SKM-1 (cell line): Measurements from ENCODE around the gene B4GALT5.

ENCODE experiments used
- DNase-seq: peaks from one replicate; lab custom pipeline; 2025; ENCODE audit not compliant: unreplicated experiment; lab: John Stamatoyannopoulos, UW

B4GALT5 gene

GRCh38 chr20:49610691-49611538 is 102.8 kb downstream of the B4GALT5 start:
- DNase-seq = peak; percentile 46

GRCh38 chr20:49608752-49609670 is 104.7 kb downstream of the B4GALT5 start:
- peak; percentile 36 for DNase-seq

GRCh38 chr20:49607568-49607967 is 106.1 kb downstream of the B4GALT5 start:
- no peak for DNase-seq

GRCh38 chr20:49603209-49603627 is 110.5 kb downstream of the B4GALT5 start:
- no peak for DNase-seq

GRCh38 chr20:49602345-49603208 is 111.1 kb downstream of the B4GALT5 start:
- no peak for DNase-seq

- DNase-seq = no peak
Measured at GRCh38 chr20:49601153-49601924, 112.3 kb downstream of the B4GALT5 start.

- DNase-seq = no peak
Measured at GRCh38 chr20:49599746-49600113, 113.9 kb downstream of the B4GALT5 start.

GRCh38 chr20:49597825-49598395 is 115.8 kb downstream of the B4GALT5 start:
- no peak for DNase-seq

GRCh38 chr20:49595811-49596561 is 117.7 kb downstream of the B4GALT5 start:
- DNase-seq = no peak

GRCh38 chr20:49595346-49595745 is 118.3 kb downstream of the B4GALT5 start:
- DNase-seq = no peak

GRCh38 chr20:49594931-49595315 is 118.8 kb downstream of the B4GALT5 start:
- no peak for DNase-seq

- DNase-seq = no peak
Measured at GRCh38 chr20:49594143-49594930, 119.3 kb downstream of the B4GALT5 start.

GRCh38 chr20:49593466-49594142 is 120.1 kb downstream of the B4GALT5 start:
- DNase-seq = no peak

- DNase-seq = no peak
Measured at GRCh38 chr20:49592120-49592519, 121.6 kb downstream of the B4GALT5 start.

GRCh38 chr20:49591217-49591865 is 122.3 kb downstream of the B4GALT5 start:
- no peak for DNase-seq

- no peak for DNase-seq
Measured at GRCh38 chr20:49590163-49591017, 123.3 kb downstream of the B4GALT5 start.
